HG02678 (cell line): ENCODE data around the gene TAMM41.
"Not testable (repeated sequence)": the region's sequence is repeated elsewhere in the genome, so short reads cannot be mapped to it uniquely, and the experiment has no call there.

ENCODE experiments used
- ATAC-seq: cut with Tn5 transposase; IDR thresholded peaks from one replicate; pipeline ENCODE4 v1.9.1; 2021; ENCODE audit warnings: mild to moderate bottlenecking, moderate library complexity; ENCODE audit not compliant: unreplicated experiment

TAMM41 gene

GRCh38 chr3:11815111-11815510 is 31.6 kb downstream of the TAMM41 start:
- ATAC-seq, result no peak

DNA sequence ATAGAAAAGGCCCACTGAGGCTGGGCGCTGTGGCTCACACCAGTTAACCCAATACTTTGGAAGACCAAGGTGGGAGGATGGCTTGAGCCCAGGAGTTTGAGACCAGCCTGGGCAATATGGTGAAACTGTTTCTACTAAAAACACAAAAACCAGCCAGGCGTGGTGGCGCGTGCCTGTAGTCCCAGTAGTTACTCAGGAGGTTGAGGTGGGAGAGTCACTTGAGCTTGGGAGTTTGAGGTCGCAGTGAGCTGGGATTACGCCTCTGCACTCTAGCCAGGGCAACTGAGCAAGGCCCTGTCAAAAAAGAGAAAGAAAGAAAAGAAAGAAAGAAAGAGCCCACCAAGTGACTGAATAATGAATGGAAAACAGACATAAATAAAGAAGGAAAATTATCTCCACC is 32.0 kb downstream of the TAMM41 start:
- ATAC-seq, result no peak

DNA sequence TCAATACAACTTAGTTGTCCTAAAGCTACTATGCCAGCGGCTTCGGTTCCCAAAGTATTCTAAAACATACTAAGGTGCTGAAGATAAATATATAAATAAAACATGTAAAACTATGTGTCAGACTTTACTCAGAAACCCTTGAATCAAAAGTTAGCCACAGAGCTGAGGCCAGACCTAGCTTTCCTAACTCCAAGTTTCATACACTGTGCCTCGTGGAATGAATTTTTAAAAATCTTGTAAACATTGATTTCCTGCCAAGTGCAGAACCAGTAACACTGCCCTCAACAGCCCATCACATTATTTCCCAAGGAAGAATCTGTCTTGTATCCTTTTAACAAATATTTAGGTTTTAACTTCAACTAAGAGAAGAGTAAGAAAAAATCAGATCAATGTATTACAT is 36.4 kb downstream of the TAMM41 start:
- ATAC-seq, result no peak

DNA sequence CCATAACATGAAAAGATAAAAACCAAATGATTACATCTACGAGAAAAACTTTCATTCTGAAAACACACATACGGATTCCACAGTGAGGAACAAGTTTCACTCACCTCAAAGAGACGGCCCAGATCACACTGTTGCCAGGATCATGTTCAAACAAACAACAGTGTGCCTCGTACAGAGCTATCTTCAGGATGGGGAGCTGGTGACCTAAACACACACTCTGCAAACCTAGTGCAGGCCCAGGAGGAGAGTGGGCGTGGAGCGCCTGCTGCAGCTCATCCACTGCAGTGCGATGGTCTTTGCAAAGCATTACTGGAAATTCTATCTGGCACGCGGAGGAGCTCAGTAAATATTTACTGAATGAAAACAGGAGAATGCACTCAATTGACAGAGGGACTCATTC is 38.5 kb downstream of the TAMM41 start:
- ATAC-seq, result no peak

- ATAC-seq, result no peak
Measured at GRCh38 chr3:11807686-11808085, 39.0 kb downstream of the TAMM41 start.

GRCh38 chr3:11805716-11806115 is 41.0 kb downstream of the TAMM41 start:
- ATAC-seq, result no peak

- peak; percentile 44 for ATAC-seq
Measured at GRCh38 chr3:11803977-11804892, 42.5 kb downstream of the TAMM41 start.

GRCh38 chr3:11799791-11800190 is 46.9 kb downstream of the TAMM41 start:
- ATAC-seq, result no peak

DNA sequence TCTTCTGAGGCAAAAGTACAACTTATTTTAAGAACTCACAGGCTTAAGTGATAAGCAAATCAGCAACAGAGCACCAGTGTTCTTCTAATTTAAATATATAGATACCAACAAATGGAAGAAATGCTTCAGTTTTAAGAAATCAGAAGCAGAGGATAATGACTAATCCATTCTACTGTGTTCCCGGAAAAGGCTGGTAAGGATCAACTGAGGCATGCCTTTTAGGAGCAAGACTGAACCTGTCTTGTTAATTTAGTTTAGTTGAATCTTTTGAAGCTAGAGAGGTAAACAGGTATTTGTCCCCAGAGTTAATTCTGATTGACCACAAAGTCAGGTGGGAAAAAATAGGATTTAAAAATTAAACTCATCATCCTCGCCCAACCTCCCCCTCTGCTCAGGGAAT is 51.8 kb downstream of the TAMM41 start:
- ATAC-seq, result no peak

- no peak for ATAC-seq
Measured at GRCh38 chr3:11791339-11792200, 55.1 kb downstream of the TAMM41 start.

GRCh38 chr3:11789412-11789811 is 57.3 kb downstream of the TAMM41 start:
- ATAC-seq, result no peak

DNA sequence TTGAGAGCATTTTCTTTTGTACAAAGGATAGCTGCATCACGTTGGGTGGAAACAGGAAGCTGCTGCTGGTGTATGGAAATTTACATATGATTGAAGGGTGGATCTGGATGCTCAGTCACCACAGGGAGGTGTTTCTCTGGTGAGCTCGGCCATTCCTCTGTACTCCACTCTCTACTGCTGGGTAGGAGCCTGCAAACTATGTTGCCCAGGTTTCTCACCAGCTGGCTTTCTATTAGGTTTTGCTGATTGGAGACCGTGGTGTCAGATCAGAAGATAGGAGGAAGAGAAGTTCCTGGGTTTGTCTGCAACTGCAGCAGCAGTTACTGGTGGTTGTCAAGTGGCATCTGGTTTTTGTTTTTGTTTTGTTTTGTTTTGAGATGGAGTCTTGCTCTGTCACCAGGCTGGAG is 61.7 kb downstream of the TAMM41 start:
- ATAC-seq, result peak; percentile 42

GRCh38 chr3:11780341-11780740 is 66.3 kb downstream of the TAMM41 start:
- ATAC-seq, result no peak

GRCh38 chr3:11779626-11780025 is 67.1 kb downstream of the TAMM41 start:
- ATAC-seq, result no peak

DNA sequence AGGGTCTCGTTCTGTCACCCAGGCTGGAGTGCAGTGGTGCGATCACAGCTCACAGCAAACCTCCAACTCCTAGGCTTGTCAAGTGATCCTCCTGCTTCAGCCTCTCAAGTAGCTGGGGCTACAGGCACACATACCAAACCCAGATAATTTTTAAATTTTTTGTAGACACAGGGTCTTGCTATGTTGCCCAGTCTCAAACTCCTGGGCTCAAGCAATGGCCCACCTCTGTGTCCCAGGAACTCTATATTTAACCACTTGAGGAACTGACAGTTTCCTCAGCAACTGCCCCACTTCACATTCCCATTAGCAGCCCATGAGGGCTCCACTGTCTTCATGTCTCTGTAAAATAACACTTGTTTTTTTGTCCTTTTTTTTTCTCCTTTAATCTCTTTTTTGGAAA is 68.4 kb downstream of the TAMM41 start:
- no peak for ATAC-seq

DNA sequence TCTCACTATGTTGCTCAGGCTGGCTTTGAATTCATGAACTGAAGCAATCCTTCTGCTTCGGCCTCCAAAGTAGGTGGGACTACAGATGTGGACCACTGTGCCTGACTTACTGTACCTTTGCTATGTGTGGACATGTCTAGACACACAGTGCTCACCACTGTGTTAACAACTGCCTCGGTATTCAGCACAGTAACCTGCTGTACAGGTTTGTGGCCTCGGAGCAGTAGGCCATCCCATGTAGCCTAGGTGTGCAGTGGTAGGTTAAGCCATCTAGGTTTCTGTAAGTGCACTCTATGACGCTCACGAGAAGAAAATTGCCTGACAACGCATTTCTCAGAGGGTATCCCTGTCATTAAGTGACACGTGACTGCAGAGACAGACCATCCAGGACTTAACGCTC is 70.3 kb downstream of the TAMM41 start:
- no peak for ATAC-seq

DNA sequence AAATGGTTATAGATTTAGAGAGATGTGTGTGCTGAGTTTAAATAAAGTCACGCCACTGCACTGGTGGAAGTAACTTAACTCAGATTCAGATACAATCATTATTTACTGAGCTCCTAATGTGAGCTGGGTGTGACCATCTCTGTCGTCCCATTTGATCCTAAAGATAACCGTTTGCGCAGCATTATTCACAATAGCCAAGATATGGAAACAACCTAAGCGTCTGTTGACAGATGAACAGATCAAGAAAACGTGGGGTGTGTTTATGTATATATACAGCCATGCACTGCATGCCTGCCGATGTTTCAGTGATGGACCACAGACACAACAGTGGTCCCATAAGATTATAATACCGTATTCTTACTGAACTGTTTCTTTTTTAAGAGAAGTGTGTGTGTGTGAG is 71.2 kb downstream of the TAMM41 start:
- ATAC-seq, result no peak

- ATAC-seq, result no peak
Measured at GRCh38 chr3:11774296-11774877, 72.3 kb downstream of the TAMM41 start.

DNA sequence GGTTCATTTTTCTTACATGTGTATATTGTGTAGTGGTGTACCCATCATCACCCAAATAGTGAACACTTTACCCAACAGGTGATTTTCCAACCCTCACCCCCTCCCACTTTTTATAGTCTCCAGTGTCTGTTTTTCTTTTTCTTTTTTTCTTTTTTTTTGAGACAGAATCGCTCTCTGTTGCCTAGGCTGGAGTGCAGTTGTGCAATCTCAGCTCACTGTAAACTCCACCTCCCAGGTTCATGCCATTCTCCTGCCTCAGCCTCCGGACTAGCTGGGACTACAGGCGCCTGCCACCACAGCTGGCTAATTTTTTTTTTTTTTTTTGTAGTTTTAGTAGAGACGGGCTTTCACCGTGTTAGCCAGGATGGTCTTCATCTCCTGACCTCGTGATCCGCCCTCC is 74.8 kb downstream of the TAMM41 start:
- not testable (repeated sequence) for ATAC-seq

- ATAC-seq, result peak; percentile 97
Measured at GRCh38 chr3:11770477-11771391, 76.0 kb downstream of the TAMM41 start.
